GM12878 (cell line): ENCODE measurements around the gene IMMT. TPM values are rescaled to one million over a fixed set of nuclear protein-coding genes. Genes with fewer than 3 reads are reported as not detected.

Experiments
- ATAC-seq: fragments of 200-7000 bp; cut with Tn5 transposase; 3 replicates; pipeline ENCODE4 v1.9.1; 2020; ENCODE audit warnings: mild to moderate bottlenecking, moderate library complexity
- BruUV-seq: library from RNA; stranded (reverse); fragments of 400-500 nt; replicated peaks from 2 replicates; lab custom pipeline; 2021; lab: Mats Ljungman, UMichigan
- CTCF ChIA-PET: fragments of 300-600 bp; sonication (Branson Sonifier 250); formaldehyde crosslinking; extraction: SDS; loops from one replicate; lab custom pipeline; 2021; ENCODE audit warnings: inconsistent platforms; lab: Yijun Ruan, JAX
- POLR2A ChIA-PET: fragments of 350-600 bp; formaldehyde crosslinking; extraction: SDS; loops from one replicate; lab custom pipeline; 2021; ENCODE audit warnings: inconsistent platforms; lab: Charles Lee
- RAD21 ChIA-PET: fragments of 300-600 bp; sonication (Branson Sonifier 250); formaldehyde crosslinking; loops from one replicate; lab custom pipeline; 2023; ENCODE audit warnings: antibody characterized with exemption; ENCODE audit not compliant: unreplicated experiment; lab: Charles Lee
- SMC1A ChIA-PET: fragments of 300-600 bp; sonication (Branson Sonifier 250); formaldehyde crosslinking; loops from one replicate; lab custom pipeline; 2023; ENCODE audit not compliant: unreplicated experiment, uncharacterized antibody; lab: Charles Lee
- DNase-seq: peaks from one replicate; pipeline ENCODE4 v3.0.0-alpha.2; 2011; ENCODE audit warnings: low read depth, low spot score
- FAIRE-seq: peaks from 3 replicates; lab custom pipeline; 2011; peaks lifted over from hg19 to GRCh38; lab: Jason Lieb, UNC
- H2AFZ ChIP-seq: 2 replicates; pipeline ENCODE4 v1.6.0; 2011; ENCODE audit warnings: low read depth, low read length, control low read depth; ENCODE audit not compliant: control insufficient read depth
- H3K27ac ChIP-seq: 2 replicates; pipeline ENCODE4 v1.5.1; 2011; ENCODE audit warnings: control low read depth; ENCODE audit not compliant: control insufficient read depth, insufficient read depth
- H3K27me3 ChIP-seq, 2 experiments: replicated peaks in 1 of 2; 2 replicates each; pipeline versions ENCODE4 v1.6.0 to v1.6.1; 2011; ENCODE audit warnings: low read length in 1 of 2; ENCODE audit not compliant: control insufficient read depth in 2 of 2, insufficient read depth in 2 of 2
- H3K36me3 ChIP-seq, 2 experiments: 2 replicates each; pipeline ENCODE4 v1.5.1; 2011; ENCODE audit warnings: low read length in 1 of 2; ENCODE audit not compliant: control insufficient read depth in 2 of 2, insufficient read depth in 2 of 2
- H3K4me1 ChIP-seq: 2 replicates; pipeline ENCODE4 v1.6.1; 2011; ENCODE audit warnings: mild to moderate bottlenecking, low read length, moderate library complexity, mixed read lengths; ENCODE audit not compliant: control insufficient read depth, insufficient read depth
- H3K4me2 ChIP-seq: 2 replicates; pipeline ENCODE4 v1.6.0; 2011; ENCODE audit warnings: control low read depth; ENCODE audit not compliant: control insufficient read depth, insufficient read depth
- H3K4me3 ChIP-seq: fragments of 200-600 bp; sonication (generic); 2 replicates; pipeline ENCODE4 v1.5.1; 2016
- H3K79me2 ChIP-seq: 2 replicates; pipeline ENCODE4 v1.6.0; 2011; ENCODE audit warnings: low read length; ENCODE audit not compliant: control insufficient read depth, insufficient read depth
- H3K9ac ChIP-seq: 2 replicates; pipeline ENCODE4 v1.8.0; 2011; ENCODE audit warnings: low read length, control low read depth, mixed read lengths; ENCODE audit not compliant: control insufficient read depth, insufficient read depth
- H3K9me3 ChIP-seq: replicated peaks from 3 replicates; pipeline ENCODE4 v1.5.1; 2011; ENCODE audit warnings: mild to moderate bottlenecking, low read length; ENCODE audit not compliant: control insufficient read depth, insufficient read depth
- H4K20me1 ChIP-seq: 2 replicates; pipeline ENCODE4 v1.6.0; 2011; ENCODE audit not compliant: control insufficient read depth, insufficient read depth
- CBX5 ChIP-seq: sonication (generic); IDR thresholded peaks from 2 replicates; pipeline ENCODE4 v1.6.1; 2016; ENCODE audit warnings: low read depth, moderate library complexity, mild to moderate bottlenecking, inconsistent platforms
- CEBPB ChIP-seq, 2 experiments: fragments of 150-350 bp in 1 of 2; IDR thresholded peaks; 2 replicates each; pipeline ENCODE4 v1.6.1; 2012 to 2014; ENCODE audit warnings: low read depth in 2 of 2, low read length in 2 of 2, borderline replicate concordance in 1 of 2, inconsistent platforms in 1 of 2
- HCFC1 ChIP-seq: fragments of 150-350 bp; IDR thresholded peaks from 2 replicates; pipeline ENCODE4 v1.6.1; 2014; ENCODE audit warnings: low read length
- IRF5 ChIP-seq: fragments of 450-650 bp; IDR thresholded peaks from 2 replicates; pipeline ENCODE4 v1.6.1; 2017; ENCODE audit warnings: borderline replicate concordance
- JUND ChIP-seq: IDR thresholded peaks from 2 replicates; pipeline ENCODE4 v1.6.1; 2012; ENCODE audit warnings: low read depth, mild to moderate bottlenecking, low read length, improper control_type of control experiment, moderate library complexity
- MXI1 ChIP-seq: fragments of 150-350 bp; IDR thresholded peaks from 2 replicates; pipeline ENCODE4 v1.6.1; 2011; ENCODE audit warnings: low read depth, mild to moderate bottlenecking, inconsistent platforms, low read length, improper control_type of control experiment
- PAX8 ChIP-seq: fragments of 450-650 bp; IDR thresholded peaks from 2 replicates; pipeline ENCODE4 v1.6.1; 2017; ENCODE audit warnings: mild to moderate bottlenecking, moderate library complexity
- RAD21 ChIP-seq: IDR thresholded peaks from 2 replicates; pipeline ENCODE4 v1.6.1; 2011; ENCODE audit warnings: mild to moderate bottlenecking, low read depth, low read length, moderate library complexity; ENCODE audit not compliant: insufficient read depth
- RB1 ChIP-seq: fragments of 450-650 bp; formaldehyde crosslinking; IDR thresholded peaks from 2 replicates; pipeline ENCODE4 v1.6.1; 2017; ENCODE audit warnings: mild to moderate bottlenecking, borderline replicate concordance
- RBBP5 ChIP-seq: fragments of 200-600 bp; sonication (generic); conservative IDR thresholded peaks from 2 replicates; pipeline ENCODE4 v1.6.1; 2016
- RELA ChIP-seq: fragments of 450-650 bp; IDR thresholded peaks from 2 replicates; pipeline ENCODE4 v1.8.0; 2014; ENCODE audit warnings: borderline replicate concordance; ENCODE audit not compliant: partially characterized antibody
- SMAD5 ChIP-seq: IDR thresholded peaks from 2 replicates; pipeline ENCODE4 v1.6.1; 2016; ENCODE audit warnings: antibody characterized with exemption, low read depth
- TCF12 ChIP-seq: IDR thresholded peaks from 2 replicates; pipeline ENCODE4 v1.6.1; 2011; ENCODE audit warnings: low read depth, mild to moderate bottlenecking, low read length
- TCF3 ChIP-seq: IDR thresholded peaks from 2 replicates; pipeline ENCODE4 v1.6.1; 2012; ENCODE audit warnings: low read depth, mild to moderate bottlenecking, low read length, borderline replicate concordance; ENCODE audit not compliant: insufficient read depth
- USF2 ChIP-seq: IDR thresholded peaks from 2 replicates; pipeline ENCODE4 v1.6.1; 2011; ENCODE audit warnings: low read depth, low read length, improper control_type of control experiment, borderline replicate concordance
- ZBTB40 ChIP-seq: fragments of 450-650 bp; IDR thresholded peaks from 2 replicates; pipeline ENCODE4 v1.6.1; 2016; ENCODE audit warnings: mild to moderate bottlenecking, moderate library complexity, borderline replicate concordance
- ZNF274 ChIP-seq: IDR thresholded peaks from one replicate; pipeline ENCODE4 v1.8.0; 2011; ENCODE audit not compliant: insufficient read length, insufficient read depth
- ZZZ3 ChIP-seq: IDR thresholded peaks from 2 replicates; pipeline ENCODE4 v1.6.1; 2011; ENCODE audit warnings: low read depth; ENCODE audit not compliant: control insufficient read depth, insufficient read length
- WGBS: methylation state at CpG from one replicate; pipeline ENCODE4 v1.1.6; 2016; ENCODE audit warnings: low lambda C conversion rate; ENCODE audit not compliant: insufficient replicate concordance, insufficient coverage; ENCODE audit errors: missing lambda C conversion rate; 5-methylcytosine and 5-hydroxymethylcytosine counted together
- in situ Hi-C: fragments of 300-500 bp; cut with MboI; formaldehyde crosslinking; loops from 9 replicates; pipeline ENCODE4 v1.14.3; 2018; ENCODE audit warnings: mixed read lengths
- intact Hi-C: fragments of 100-400 bp; cut with micrococcal nuclease; formaldehyde crosslinking; loops from one replicate; pipeline ENCODE4 v1.14.2; 2022; ENCODE audit not compliant: unreplicated experiment
- polyA plus RNA-seq, 11 experiments: library from polyadenylated mRNA; depleted of rRNA in 4 of 11; unstranded in 6 of 11; stranded (reverse) in 5 of 11; fragments of >200 nt; fragmentation: Nextera tagmentation in 4 of 11; fragmentation: Illumina TruSeq in 1 of 11; extraction: Ambion mirVana in 4 of 11; extraction: Trizol in 1 of 11; gene quantifications; 1 replicate in 1 of 11; 2 replicates in 10 of 11; pipeline versions ENCODE4 v1.2.1 to v1.2.3, GENCODE V29; 2011 to 2016; ENCODE audit warnings: inconsistent platforms in 2 of 11, missing spikeins in 2 of 11, low read depth in 1 of 11
- total RNA-seq, 4 experiments: library from RNA; depleted of rRNA in 3 of 4; stranded (reverse); fragments of >200 nt in 3 of 4; fragmentation: Illumina TruSeq in 1 of 4; extraction: Trizol in 1 of 4; gene quantifications; 2 replicates each; pipeline versions ENCODE4 v1.2.1 to v1.2.3, GENCODE V29; 2013 to 2021

IMMT gene
- total and polyA plus RNA-seq, 10 of the 15 experiments (the other 5 are each of a cell fraction or from before 2014, with no cell fraction given), result 78.4 to 149 (median 98.7) TPM

GRCh38 chr2:86124683-86125082 lies 70.6 kb downstream of the IMMT start:
- DNase-seq (no peak), ATAC-seq (no peak), FAIRE-seq (no peak)
- BruUV-seq, result no TSS peak
- Histone ChIP-seq H3K79me2 (no peaks in the 10 kb centered on the region), H3K36me3 (peaks cover 9 to 38% of the 10 kb centered on the region in 2 experiments), H2AFZ (no peak overlapping the region), H3K4me2 (no peak overlapping the region), H3K9me3 (no peaks in the 10 kb centered on the region), H3K27ac (no peak overlapping the region), H3K9ac (no peak overlapping the region), H3K27me3 (no peaks in the 10 kb centered on the region), H3K4me3 (no peak overlapping the region), H3K4me1 (peaks cover 4% of the 10 kb centered on the region; the same call in 1 of the 2 replicates), H4K20me1 (no peaks in the 10 kb centered on the region)
- intact Hi-C loops (no loop called here), in situ Hi-C loops (loop anchor here (5.0 kb wide), 1 partner anchor 47 kb away; no protein-coding TSS in a partner anchor)
- TF ChIP-seq USF2, result no peak
- TF ChIP-seq ZBTB40, result no peak
- TF ChIP-seq RBBP5, result no peak
- no peak for TF ChIP-seq HCFC1
- TF ChIP-seq TCF3, result no peak
- no peak for TF ChIP-seq JUND
- no peak for TF ChIP-seq SMAD5
- TF ChIP-seq ZZZ3, result no peak
- TF ChIP-seq RAD21, result no peak
- TF ChIP-seq PAX8, result no peak
- no peak for TF ChIP-seq CBX5
- no peak for TF ChIP-seq RELA
- no peak for TF ChIP-seq TCF12
- no peak for TF ChIP-seq IRF5
- TF ChIP-seq CEBPB (IDR thresholded peaks at IDR 0.05; ENCODE audit: borderline replicate concordance in 1 of 2, low read depth in 2 of 2, low read length in 2 of 2), result no peak
- no peak for TF ChIP-seq MXI1
- no peak for TF ChIP-seq ZNF274
- no peak for TF ChIP-seq RB1
- ChIA-PET RAD21 (interaction anchor here (0.7 kb wide), 1 partner anchor 294 kb away, joined by 3 read pairs; no protein-coding TSS in a partner anchor), POLR2A (no interaction called here), CTCF (interaction anchor here (0.6 kb wide), 1 partner anchor 720 kb away, joined by 3 read pairs; no protein-coding TSS in a partner anchor), SMC1A (interaction anchor here (3.2 kb wide), 1 partner anchor 12 kb away, joined by 12 read pairs; no protein-coding TSS in a partner anchor)
- WGBS, result 98% methylated on average over 5 of the region's 5 CpGs
